ENCODE data around the gene NPR2. TPM values are rescaled to one million over a fixed set of nuclear protein-coding genes. Genes with fewer than 3 reads are reported as not detected.

Gene NPR2
- total and polyA plus RNA-seq, 4 donors = 6.2 to 16.1 (median 13.5) TPM

DNA sequence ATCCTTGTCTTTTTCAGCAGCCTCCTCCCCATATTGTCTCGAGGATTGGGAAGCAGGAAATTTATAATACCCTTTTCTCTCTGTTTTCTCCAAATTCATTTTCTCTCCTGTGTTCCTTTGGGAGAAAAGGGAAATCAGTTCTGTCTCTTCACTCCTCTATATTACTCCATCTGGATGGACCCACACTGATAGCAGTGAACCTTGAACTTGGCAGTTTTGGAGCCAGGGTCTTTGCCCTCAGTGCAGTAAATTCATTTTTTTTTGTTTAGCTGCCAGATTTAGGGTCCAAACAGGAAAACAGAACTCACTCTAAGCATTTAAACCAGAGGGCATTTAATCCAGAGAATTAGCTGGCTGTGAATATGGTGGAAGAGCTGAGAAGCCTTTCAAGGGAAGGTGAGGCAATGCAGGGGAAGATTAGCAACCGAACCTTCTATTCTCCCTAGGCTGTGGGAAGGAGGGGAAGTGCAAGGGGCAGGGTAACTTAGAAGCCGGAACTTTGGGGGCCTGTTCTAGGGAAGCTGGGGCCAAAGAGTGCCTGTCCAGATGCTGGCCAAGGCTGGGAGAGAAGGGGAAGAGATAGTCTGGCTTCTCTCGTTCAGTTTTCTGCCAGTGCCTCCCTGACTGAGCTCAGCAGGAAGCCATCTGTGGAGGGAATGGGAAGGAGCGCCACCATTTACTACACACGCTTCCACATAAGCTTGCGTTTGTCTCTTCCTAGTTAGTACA lies 16.3 kb upstream of the NPR2 start:
- DNase-seq = peak; percentile 19 to 57 (median 46)

DNA sequence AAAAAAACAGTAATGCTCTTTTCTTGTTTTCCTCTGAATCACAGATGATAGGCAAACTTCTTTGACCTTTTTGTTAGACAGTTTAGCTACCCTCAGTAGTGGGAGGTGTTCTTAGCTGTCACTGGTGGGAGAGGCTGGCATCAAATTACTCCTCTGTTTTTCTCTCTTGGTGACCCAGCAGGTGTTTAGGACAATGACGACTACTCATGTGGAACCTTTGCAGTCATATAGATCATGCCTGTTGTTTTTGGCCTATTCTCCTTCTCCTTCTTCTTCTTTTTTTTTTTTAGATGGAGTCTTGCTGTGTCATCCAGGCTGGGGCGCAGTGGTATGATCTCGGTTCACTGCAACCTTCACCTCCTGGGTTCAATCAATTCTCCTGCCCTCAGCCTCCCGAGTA lies 15.4 kb upstream of the NPR2 start:
- DNase-seq (no peak), ATAC-seq (ENCODE audit: insufficient read depth, low FRiP score) (no peak)
- WGBS, 2 donors = 67 to 74% methylated on average over 4 of the region's 4 CpGs
- Histone ChIP-seq H3K27ac (ENCODE audit: low read depth in 1 of 2, low read length in 1 of 2) (no peak overlapping the region), H3K4me1 (ENCODE audit: control insufficient read depth in 5 of 5, insufficient read depth in 5 of 5, low read length in 5 of 5) (peaks cover 0 to 24% (median 9%) of the 10 kb centered on the region in 5 donors), H3K4me3 (no peak overlapping the region), H3K27me3 (ENCODE audit: control insufficient read depth in 3 of 3, insufficient read depth in 3 of 3, low read length in 2 of 3) (no peaks in the 10 kb centered on the region), H3K36me3 (ENCODE audit: control insufficient read depth in 4 of 4, insufficient read depth in 4 of 4, low read length in 4 of 4) (no peaks in the 10 kb centered on the region), H3K9ac (ENCODE audit: insufficient read depth in 1 of 2, low read length in 2 of 2) (no peak overlapping the region), H3K9me3 (ENCODE audit: control insufficient read depth in 4 of 4, insufficient read depth in 3 of 4, low read length in 3 of 4) (no peaks in the 10 kb centered on the region)
- TF ChIP-seq, protein P1, sequence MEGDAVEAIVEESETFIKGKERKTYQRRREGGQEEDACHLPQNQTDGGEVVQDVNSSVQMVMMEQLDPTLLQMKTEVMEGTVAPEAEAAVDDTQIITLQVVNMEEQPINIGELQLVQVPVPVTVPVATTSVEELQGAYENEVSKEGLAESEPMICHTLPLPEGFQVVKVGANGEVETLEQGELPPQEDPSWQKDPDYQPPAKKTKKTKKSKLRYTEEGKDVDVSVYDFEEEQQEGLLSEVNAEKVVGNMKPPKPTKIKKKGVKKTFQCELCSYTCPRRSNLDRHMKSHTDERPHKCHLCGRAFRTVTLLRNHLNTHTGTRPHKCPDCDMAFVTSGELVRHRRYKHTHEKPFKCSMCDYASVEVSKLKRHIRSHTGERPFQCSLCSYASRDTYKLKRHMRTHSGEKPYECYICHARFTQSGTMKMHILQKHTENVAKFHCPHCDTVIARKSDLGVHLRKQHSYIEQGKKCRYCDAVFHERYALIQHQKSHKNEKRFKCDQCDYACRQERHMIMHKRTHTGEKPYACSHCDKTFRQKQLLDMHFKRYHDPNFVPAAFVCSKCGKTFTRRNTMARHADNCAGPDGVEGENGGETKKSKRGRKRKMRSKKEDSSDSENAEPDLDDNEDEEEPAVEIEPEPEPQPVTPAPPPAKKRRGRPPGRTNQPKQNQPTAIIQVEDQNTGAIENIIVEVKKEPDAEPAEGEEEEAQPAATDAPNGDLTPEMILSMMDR (IDR thresholded peaks at IDR 0.05; ENCODE audit: control extremely low read depth, extremely low read depth) = no peak

More for the DNA sequence above, 16.3 kb upstream of the NPR2 start:
- no peaks in the 10 kb centered on the region for H3K36me3 ChIP-seq (ENCODE audit: control insufficient read depth in 4 of 4, insufficient read depth in 4 of 4, low read length in 4 of 4)
- no peaks in the 10 kb centered on the region for H3K27me3 ChIP-seq (ENCODE audit: control insufficient read depth in 3 of 3, insufficient read depth in 3 of 3, low read length in 2 of 3)
- no peak overlapping the region for H3K4me3 ChIP-seq
- peak overlapping the region in 1 of 2 donors; percentile 4 for H3K27ac ChIP-seq (ENCODE audit: low read depth in 1 of 2, low read length in 1 of 2)
- peak; percentile 8 for ATAC-seq (ENCODE audit: insufficient read depth, low FRiP score)
- 36 to 58% methylated on average over 7 of the region's 7 CpGs for WGBS, 2 donors
- no peak overlapping the region for H3K9ac ChIP-seq (ENCODE audit: insufficient read depth in 1 of 2, low read length in 2 of 2)
- TF ChIP-seq, protein P1 (IDR thresholded peaks at IDR 0.05; ENCODE audit: control extremely low read depth, extremely low read depth) = no peak
- H3K9me3 ChIP-seq (ENCODE audit: control insufficient read depth in 4 of 4, insufficient read depth in 3 of 4, low read length in 3 of 4) = no peaks in the 10 kb centered on the region
- H3K4me1 ChIP-seq (ENCODE audit: control insufficient read depth in 5 of 5, insufficient read depth in 5 of 5, low read length in 5 of 5) = peaks cover 0 to 34% (median 17%) of the 10 kb centered on the region in 5 donors

DNA sequence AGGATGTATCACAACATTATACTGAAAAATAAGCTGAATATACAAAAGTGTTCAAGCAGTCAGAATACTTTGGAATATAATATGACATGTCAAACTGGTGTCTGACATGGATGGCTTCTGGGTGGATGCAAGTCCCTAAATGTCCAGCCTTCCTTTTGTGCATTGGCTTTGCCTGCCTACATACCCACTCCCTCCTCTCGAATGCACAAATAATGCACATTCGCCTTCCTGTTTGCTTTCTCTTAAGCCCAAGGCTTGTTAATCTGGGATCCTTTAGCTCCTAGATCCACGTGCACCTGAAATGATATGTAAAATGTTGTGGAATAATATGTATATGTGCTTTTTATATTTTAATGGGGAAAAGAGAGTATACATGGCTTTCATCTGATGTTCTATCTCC lies 12.9 kb upstream of the NPR2 start:
- H3K4me3 ChIP-seq = no peak overlapping the region
- no peaks in the 10 kb centered on the region for H3K9me3 ChIP-seq (ENCODE audit: control insufficient read depth in 4 of 4, insufficient read depth in 3 of 4, low read length in 3 of 4)
- no peak overlapping the region for H3K9ac ChIP-seq (ENCODE audit: insufficient read depth in 1 of 2, low read length in 2 of 2)
- ATAC-seq (ENCODE audit: insufficient read depth, low FRiP score) (no peak), DNase-seq (no peak)
- H3K36me3 ChIP-seq (ENCODE audit: control insufficient read depth in 4 of 4, insufficient read depth in 4 of 4, low read length in 4 of 4) = peaks cover 0 to 2% (median 0%) of the 10 kb centered on the region in 4 donors
- H3K27ac ChIP-seq (ENCODE audit: low read depth in 1 of 2, low read length in 1 of 2) = no peak overlapping the region
- peaks cover 0 to 11% (median 0%) of the 10 kb centered on the region in 5 donors for H3K4me1 ChIP-seq (ENCODE audit: control insufficient read depth in 5 of 5, insufficient read depth in 5 of 5, low read length in 5 of 5)
- 88 to 90% methylated on average over 3 of the region's 3 CpGs for WGBS, 2 donors
- H3K27me3 ChIP-seq (ENCODE audit: control insufficient read depth in 3 of 3, insufficient read depth in 3 of 3, low read length in 2 of 3) = no peaks in the 10 kb centered on the region
- TF ChIP-seq, protein P1 (IDR thresholded peaks at IDR 0.05; ENCODE audit: control extremely low read depth, extremely low read depth) = no peak

Measured in lung (tissue), 12 donors.